Epithelial cell of alveolus of lung (primary cell): Measurements from ENCODE around the gene DMXL2. TPM values are rescaled to one million over a fixed set of nuclear protein-coding genes. Genes with fewer than 3 reads are reported as not detected.

Experiments used
- total RNA-seq: library from RNA; depleted of rRNA; stranded (reverse); fragments of >200 nt; gene quantifications from 2 replicates; pipeline ENCODE4 v1.2.1, GENCODE V29; 2015

DMXL2 gene
- 11.8 and 14.9 TPM in 2 replicates for total RNA-seq

GRCh38 chr15:51622604-51623370 is at the start of gene DMXL2:
Gene DMXL2 (minus strand): TSS chr15:51622771. CDS start chr15:51622545, 226 bp downstream.

Other genes starting within 250 kb of the DMXL2 start
- gene SCG3, start 58.7 kb upstream of the DMXL2 start, total RNA-seq = not detected in 2 replicates
- gene LYSMD2, start 114.9 kb upstream of the DMXL2 start, total RNA-seq = 3.8 and 5.4 TPM in 2 replicates
- gene TMOD2, start 128.8 kb upstream of the DMXL2 start, total RNA-seq = 3.2 and 3.7 TPM in 2 replicates
- gene TMOD3, start 206.9 kb upstream of the DMXL2 start, total RNA-seq = 27.4 and 32.3 TPM in 2 replicates